NCI-H1436 treated with DMSO at 0.1 percent for 48 hours (cell line): ENCODE measurements around the gene MROH7.

Source experiments
- DNase-seq: peaks from one replicate; lab custom pipeline; 2025; lab: John Stamatoyannopoulos, UW

Gene MROH7

DNA sequence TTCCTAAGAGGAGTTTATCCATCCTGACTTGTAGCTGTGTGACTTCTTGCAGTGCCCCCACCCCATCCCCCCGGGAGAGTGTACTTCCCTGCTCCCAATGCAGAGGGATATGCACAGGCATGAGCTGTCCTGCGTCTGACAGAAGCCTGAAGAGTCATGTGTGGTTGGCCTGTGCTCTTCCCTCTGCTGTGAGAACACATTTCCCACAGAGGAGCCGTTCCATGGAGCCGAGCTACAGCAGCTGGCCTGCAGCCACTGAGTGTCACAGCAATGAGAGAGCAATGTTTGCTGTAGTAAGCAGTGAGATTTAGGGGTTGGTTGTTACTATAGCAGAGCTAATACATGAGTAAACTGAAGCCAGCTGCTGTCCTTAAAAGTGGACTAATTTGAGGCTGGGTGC lies 100.7 kb downstream of the MROH7 start:
- no peak for DNase-seq

DNA sequence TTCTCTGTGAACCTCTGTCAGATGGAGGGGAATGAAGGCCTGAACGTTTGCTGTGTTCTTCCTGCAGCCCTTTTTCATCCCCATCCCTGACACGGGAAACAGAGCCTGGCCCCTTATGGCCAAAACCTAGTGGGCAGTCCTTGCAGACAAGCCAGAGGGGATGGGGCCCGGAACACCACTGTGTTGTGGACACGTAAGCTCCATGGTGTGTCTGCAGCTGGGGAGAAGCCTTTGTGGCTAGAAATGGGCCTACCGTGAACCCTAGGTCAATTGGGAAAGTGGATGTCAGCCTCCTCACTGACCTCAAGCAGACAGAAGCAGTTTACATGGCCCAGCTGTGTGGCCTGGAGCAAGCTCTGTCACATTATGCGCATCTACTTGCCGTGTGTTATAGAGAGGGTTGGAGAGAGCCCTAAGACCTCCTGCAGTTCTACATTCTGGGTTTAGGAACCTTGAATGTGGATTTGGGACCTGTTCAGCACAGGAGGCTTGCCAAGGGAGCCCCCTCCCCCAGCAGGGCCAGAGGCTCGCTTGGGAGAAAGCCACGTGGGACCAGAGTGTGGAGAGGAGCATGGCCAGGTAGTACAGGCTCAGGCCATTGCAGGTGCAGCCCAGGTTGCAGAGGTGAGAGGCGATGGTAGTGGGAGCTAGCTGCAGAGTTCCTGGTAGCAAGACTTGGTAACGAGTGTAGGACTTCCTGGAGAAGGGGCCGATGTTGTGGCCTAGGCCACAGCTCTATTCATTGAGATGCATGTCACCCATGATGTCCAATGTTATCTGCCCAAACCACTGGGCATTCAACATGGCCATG lies 102.0 kb downstream of the MROH7 start:
- DNase-seq: no peak

DNA sequence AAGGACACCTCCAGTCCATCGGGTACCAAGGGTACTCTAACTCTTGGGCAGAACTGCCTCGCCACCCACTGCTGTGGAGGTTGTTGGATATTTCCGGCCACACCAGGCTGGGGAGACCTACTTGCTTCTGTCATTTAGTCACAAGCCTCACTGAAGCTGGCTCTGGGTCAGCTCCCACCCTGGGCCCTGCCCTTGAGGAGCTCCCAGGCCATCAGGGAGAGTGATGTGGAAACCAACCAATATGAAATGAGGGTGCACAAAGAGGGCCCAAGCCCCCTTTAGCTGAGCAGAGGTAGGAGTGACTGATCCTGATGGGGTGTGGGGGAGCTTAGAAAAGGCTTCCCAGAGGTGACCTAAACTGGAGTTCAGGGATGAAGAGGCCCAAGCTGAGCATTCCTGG lies 103.1 kb downstream of the MROH7 start:
- DNase-seq: no peak

DNA sequence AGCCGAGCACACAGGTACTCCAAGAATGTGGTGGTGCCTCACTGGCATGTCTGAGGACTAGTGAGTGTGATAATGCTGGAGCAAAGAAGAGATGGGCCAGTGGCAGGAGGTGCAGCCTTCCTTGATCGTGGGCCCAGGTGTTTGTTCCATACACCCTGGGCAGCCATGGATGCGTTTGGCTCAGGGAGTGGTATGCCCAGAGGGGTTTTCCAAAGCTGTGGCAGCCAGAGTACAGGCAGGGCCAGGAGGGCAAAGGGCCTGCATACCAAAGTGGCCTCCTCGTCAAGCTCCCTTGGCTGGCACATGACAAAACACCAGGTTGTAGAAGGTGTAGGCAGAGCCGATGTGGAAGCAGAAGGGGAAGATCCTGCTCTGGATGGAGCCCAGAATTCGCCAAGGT lies 103.7 kb downstream of the MROH7 start:
- no peak for DNase-seq

DNA sequence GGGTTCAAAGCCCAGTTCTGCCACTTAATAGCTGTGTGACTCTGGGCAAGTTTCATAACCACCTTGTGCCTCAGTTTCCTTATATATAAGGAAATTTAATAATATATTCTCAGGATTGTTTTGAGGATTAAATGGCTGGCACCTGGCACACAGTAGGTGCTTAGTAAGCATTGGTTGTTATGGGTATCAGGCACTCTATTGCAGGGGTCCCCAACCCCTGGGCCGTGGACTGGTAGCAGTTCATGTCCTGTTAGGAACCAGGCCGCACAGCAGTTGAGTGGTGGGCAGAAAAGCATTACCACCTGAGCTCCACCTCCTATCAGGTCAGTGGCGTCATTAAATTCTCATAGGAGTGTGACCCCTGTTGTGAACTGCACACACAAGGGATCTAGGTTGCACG lies 104.3 kb downstream of the MROH7 start:
- DNase-seq: no peak

DNA sequence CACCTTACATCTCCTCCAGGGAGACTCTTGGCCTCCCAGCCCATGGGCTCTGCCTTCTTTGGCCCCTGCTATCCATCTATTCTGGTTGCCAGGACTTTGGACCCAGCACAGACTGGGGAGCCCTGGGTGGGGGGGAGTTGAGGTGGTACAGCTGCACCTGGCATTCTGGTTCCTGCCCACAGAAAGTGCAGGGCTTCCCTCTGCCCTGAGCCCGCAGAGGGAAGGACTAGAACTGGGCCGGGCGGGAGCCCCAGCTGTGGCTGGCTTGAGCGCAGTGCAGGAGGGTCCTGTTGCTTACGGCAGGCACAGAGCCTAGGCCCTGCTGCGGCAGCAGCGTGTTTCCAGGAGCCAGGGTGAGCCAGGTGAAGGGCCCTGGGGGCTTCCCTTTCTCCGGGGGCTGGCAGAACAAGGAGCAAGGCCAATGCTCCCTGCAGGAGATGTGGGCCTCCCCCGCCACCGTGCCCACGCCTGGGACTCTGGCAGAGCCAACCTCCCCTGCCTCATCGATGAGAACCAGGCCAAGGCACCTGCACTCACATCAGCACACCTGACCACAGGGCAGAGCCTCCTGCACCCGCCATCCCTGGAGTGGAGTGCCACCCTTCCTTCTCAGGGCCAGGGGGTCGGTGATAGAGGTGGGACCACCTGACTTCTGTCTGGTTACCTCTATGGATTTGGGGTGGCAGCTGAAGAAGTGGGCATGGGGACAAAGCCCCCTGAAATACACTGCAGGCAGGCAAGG lies 106.7 kb downstream of the MROH7 start:
- DNase-seq: no peak

DNA sequence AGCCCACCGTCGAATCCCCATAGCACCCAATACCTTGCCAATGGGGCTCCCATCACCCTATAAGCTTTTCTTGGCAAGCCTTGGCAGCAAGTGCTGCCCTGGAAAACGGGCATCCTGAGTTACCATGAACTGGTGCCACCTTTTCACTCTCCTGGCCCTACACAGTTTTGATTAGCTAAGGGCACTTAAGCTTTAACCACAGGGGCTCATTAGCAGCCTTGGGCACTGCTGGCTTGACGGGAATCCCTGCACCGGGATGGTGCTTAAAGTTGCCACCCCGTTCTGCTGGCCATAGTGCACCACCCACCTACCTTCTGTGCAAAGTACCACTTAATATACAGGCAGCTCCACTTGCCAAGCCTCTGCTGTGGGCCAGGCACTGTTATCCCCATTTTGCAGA lies 109.0 kb downstream of the MROH7 start:
- DNase-seq: no peak

DNA sequence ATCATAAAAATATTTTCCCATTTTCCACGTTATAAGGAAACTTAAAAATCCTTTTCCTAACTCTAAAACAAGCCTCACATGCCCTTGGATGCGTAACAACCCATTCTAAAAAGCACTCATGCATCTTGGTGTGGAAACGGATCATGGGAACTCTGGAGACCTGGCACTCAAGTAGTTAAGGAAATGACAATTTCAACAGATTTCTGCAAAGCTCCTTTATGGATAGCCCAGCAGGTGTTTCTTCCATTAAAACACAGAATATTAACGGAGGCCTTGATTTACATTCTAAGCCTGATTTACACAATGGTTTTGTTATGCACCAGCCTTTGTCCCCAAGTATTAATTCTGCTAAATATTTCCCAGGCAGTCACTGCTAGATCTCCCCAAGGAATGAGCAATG lies 109.8 kb downstream of the MROH7 start:
- no peak for DNase-seq

DNA sequence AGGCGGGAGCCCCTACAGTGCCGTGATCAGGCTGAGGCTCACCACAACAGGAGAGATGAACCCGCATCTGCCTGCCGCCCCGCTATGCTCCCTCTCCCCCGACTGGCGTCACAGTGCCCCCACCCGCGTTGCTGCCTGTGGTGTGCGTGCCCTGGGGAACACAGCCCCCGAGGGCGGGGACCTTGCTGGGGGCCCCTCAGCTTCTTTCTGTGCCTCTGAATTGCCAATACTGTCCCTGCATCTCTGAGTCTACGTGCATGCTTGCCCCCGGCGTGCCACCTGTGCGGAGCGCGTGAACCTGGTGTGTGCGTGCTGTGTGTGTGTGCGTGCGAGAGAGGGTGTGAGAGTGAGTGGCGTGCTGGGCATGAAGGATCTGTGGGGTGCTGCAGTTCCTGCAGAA lies 112.5 kb downstream of the MROH7 start:
- no peak for DNase-seq

DNA sequence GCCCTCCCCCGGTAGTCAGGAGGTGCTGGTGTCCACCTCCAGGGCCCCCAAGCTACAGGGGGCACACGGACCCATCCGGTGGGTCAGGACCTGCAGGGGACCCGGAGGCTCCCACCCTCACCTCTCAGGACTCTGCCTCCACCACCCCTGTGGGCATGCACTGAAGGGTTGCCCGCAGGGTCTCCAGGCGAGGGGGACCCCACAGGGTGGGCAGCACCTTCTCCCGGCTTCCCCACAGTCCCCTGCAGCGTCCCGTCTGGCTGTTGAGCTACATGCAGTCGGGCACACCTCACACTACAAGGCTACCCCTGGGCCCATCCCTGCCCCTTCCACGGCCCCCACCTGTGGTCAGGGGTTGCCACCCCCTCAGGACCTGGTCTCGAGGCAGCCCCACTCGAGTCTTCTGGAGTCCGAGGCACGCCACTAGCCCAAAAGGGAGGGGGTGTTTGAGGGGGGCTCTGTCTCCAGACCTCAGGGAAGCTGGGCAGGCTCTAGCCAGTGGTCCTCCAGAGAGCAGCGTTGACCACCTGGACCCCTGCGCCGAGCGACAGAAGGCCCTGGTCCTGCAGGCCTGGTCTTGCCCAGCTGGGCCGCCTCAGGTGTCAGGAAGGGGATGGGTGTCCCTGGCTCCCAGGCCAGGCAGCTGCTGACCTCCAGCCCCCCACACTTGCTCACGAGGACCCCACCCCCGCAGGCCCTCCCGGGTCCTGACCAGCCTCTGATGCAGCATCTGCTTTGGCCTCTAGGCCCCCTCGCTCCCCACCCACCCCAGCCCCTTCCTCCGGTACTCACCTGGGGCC lies 113.1 kb downstream of the MROH7 start:
- no peak for DNase-seq

DNA sequence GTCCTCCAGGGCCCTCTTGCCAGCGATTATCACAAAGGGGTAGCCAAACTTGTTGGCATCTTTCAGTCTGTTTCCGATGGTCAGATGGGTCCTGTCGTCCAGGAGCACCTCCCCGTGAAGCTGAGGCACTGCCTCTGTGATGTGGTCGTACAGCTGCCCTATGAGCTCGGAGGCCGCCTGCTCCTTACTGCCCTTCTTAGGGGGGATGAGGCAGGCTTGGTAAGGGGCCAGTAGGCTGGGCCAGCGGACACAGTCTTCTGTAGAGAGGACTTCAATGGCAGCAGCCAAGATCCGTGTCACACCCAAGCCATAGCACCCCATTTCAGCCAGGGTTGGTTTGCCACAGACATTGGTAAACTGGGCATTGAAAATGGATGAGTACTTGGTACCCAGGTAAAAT lies 116.2 kb downstream of the MROH7 start:
- DNase-seq: no peak

DNA sequence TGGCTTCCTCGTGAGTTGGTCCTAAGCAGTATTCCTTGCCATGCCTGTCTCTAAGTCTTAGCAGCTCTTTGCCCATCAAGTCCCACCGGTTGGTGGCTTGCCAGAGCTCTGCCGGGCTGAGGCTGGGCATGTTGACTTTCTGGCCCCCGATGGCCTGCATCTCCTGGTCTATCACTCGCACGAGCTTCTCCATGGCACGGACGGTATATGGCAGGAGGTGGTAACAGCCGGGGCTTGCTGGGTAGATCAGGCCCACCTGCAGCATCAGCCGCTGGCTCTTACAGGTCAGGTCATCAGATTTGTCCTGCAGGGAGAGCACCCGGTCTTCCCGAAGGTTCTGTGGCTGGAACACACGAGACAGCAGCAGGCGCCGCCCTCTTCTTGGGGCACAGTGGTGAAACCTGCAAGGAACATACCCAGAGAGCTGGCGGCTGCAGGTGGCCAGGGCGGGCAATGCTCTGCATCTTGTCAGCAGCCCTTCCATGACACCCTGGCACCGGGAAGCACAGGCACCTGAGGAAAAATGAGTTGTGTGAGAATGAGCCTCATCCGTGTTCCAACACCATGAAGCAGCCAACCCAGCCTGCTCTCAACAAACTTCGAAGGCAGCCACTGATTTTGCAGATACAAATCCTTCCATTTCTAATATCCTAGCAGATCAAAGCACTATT lies 117.2 kb downstream of the MROH7 start:
- no peak for DNase-seq
